ENCODE measurements around the gene FTO. TPM values are rescaled to one million over a fixed set of nuclear protein-coding genes. Genes with fewer than 3 reads are reported as not detected.

FTO gene
- total RNA-seq, 4 donors from 2014 or later = 102 to 138 (median 130) TPM

GRCh38 chr16:53922067-53922806, 218.3 kb downstream of the FTO start:
- 90% methylated on average over 6 of the region's 6 CpGs for WGBS, 2 donors (ENCODE audit: low coverage in 1 of 2)
- no peaks in the 10 kb centered on the region for H3K4me1 ChIP-seq
- no peaks in the 10 kb centered on the region for H3K36me3 ChIP-seq
- no peak for ATAC-seq
- TF ChIP-seq CTCF (IDR thresholded peaks at IDR 0.05) = no peak
- no peak for TF ChIP-seq EP300 (IDR thresholded peaks at IDR 0.05)
- no peak for TF ChIP-seq POLR2A (IDR thresholded peaks at IDR 0.05)
- no peak for TF ChIP-seq POLR2AphosphoS5 (IDR thresholded peaks at IDR 0.05)
- H3K4me3 ChIP-seq = no peak overlapping the region
- no peak overlapping the region for H3K27ac ChIP-seq
- H3K27me3 ChIP-seq = no peaks in the 10 kb centered on the region
- no peaks in the 10 kb centered on the region for H3K9me3 ChIP-seq

GRCh38 chr16:53922807-53923571, 219.0 kb downstream of the FTO start:
- Histone ChIP-seq H3K4me3 (no peak overlapping the region), H3K9me3 (no peaks in the 10 kb centered on the region), H3K36me3 (no peaks in the 10 kb centered on the region), H3K27me3 (no peaks in the 10 kb centered on the region), H3K4me1 (peaks cover 0 to 4% (median 0%) of the 10 kb centered on the region in 3 donors), H3K27ac (no peak overlapping the region)
- ATAC-seq = no peak
- 47 to 59% methylated on average over 5 to 9 of the region's 9 CpGs for WGBS, 2 donors (ENCODE audit: low coverage in 1 of 2)
- TF ChIP-seq CTCF (IDR thresholded peaks at IDR 0.05) = no peak
- no peak for TF ChIP-seq POLR2AphosphoS5 (IDR thresholded peaks at IDR 0.05)
- TF ChIP-seq POLR2A (IDR thresholded peaks at IDR 0.05) = no peak
- no peak for TF ChIP-seq EP300 (IDR thresholded peaks at IDR 0.05)

GRCh38 chr16:53924331-53925106, 220.6 kb downstream of the FTO start:
- H3K27me3 ChIP-seq = no peaks in the 10 kb centered on the region
- no peak for ATAC-seq
- H3K4me1 ChIP-seq = peaks cover 0 to 7% (median 0%) of the 10 kb centered on the region in 3 donors
- no peak for TF ChIP-seq EP300 (IDR thresholded peaks at IDR 0.05)
- no peak for TF ChIP-seq POLR2AphosphoS5 (IDR thresholded peaks at IDR 0.05)
- no peak for TF ChIP-seq CTCF (IDR thresholded peaks at IDR 0.05)
- TF ChIP-seq POLR2A (IDR thresholded peaks at IDR 0.05) = no peak
- no peak overlapping the region for H3K4me3 ChIP-seq
- H3K9me3 ChIP-seq = no peaks in the 10 kb centered on the region
- no peaks in the 10 kb centered on the region for H3K36me3 ChIP-seq
- no peak overlapping the region for H3K27ac ChIP-seq
- WGBS, 2 donors (ENCODE audit: low coverage in 1 of 2) = 79 to 92% methylated on average over 3 to 7 of the region's 8 CpGs

- no peak for TF ChIP-seq CTCF (IDR thresholded peaks at IDR 0.05)
- TF ChIP-seq POLR2A (IDR thresholded peaks at IDR 0.05) = no peak
- TF ChIP-seq POLR2AphosphoS5 (IDR thresholded peaks at IDR 0.05) = no peak
- TF ChIP-seq EP300 (IDR thresholded peaks at IDR 0.05) = no peak
- H3K27ac ChIP-seq = no peak overlapping the region
- WGBS, 2 donors (ENCODE audit: low coverage in 1 of 2) = 88% methylated on average over 1 of the region's 1 CpG
- H3K27me3 ChIP-seq = no peaks in the 10 kb centered on the region
- no peaks in the 10 kb centered on the region for H3K36me3 ChIP-seq
- no peak overlapping the region for H3K4me3 ChIP-seq
- peaks cover 0 to 7% (median 0%) of the 10 kb centered on the region in 3 donors for H3K4me1 ChIP-seq
- H3K9me3 ChIP-seq = no peaks in the 10 kb centered on the region
- no peak for ATAC-seq
Observed at GRCh38 chr16:53925107-53925410, 221.1 kb downstream of the FTO start.
